Epithelial cell of prostate (primary cell): Measurements from ENCODE around the gene GMPR.
"Not testable (repeated sequence)": the region's sequence is repeated elsewhere in the genome, so short reads cannot be mapped to it uniquely, and the experiment has no call there.

Source experiments
- DNase-seq: peaks from one replicate; pipeline ENCODE4 v3.0.0-alpha.2; 2011; ENCODE audit warnings: low read depth, low spot score
- H3K27ac ChIP-seq: fragments of 450-650 bp; 2 replicates; pipeline ENCODE4 v1.5.1; 2017; ENCODE audit warnings: mild to moderate bottlenecking

The GMPR gene

GRCh38 chr6:16267428-16268263 lies 29.3 kb downstream of the GMPR start:
- H3K27ac ChIP-seq = no peak overlapping the region
- DNase-seq = no peak

- not testable (repeated sequence) for DNase-seq, H3K27ac ChIP-seq
Observed at GRCh38 chr6:16269442-16270070, 31.2 kb downstream of the GMPR start.

- no peak overlapping the region for H3K27ac ChIP-seq
- DNase-seq = no peak
Observed at GRCh38 chr6:16270178-16270794, 31.9 kb downstream of the GMPR start.

GRCh38 chr6:16271428-16271827 lies 33.0 kb downstream of the GMPR start:
- no peak overlapping the region for H3K27ac ChIP-seq
- no peak for DNase-seq

- no peak overlapping the region for H3K27ac ChIP-seq
- no peak for DNase-seq
Observed at GRCh38 chr6:16272201-16272600, 33.8 kb downstream of the GMPR start.

GRCh38 chr6:16273256-16273655 lies 34.9 kb downstream of the GMPR start:
- no peak overlapping the region for H3K27ac ChIP-seq
- no peak for DNase-seq

- no peak for DNase-seq
- no peak overlapping the region for H3K27ac ChIP-seq
Observed at GRCh38 chr6:16274483-16274882, 36.1 kb downstream of the GMPR start.

- no peak for DNase-seq
- no peak overlapping the region for H3K27ac ChIP-seq
Observed at GRCh38 chr6:16274885-16275589, 36.6 kb downstream of the GMPR start.

GRCh38 chr6:16277101-16277981 lies 39.0 kb downstream of the GMPR start:
- H3K27ac ChIP-seq = peak overlapping the region; percentile 7
- DNase-seq = peak; percentile 57

GRCh38 chr6:16278048-16278724 lies 39.8 kb downstream of the GMPR start:
- H3K27ac ChIP-seq = peak overlapping the region; percentile 7
- no peak for DNase-seq

GRCh38 chr6:16278750-16279149 lies 40.4 kb downstream of the GMPR start:
- no peak overlapping the region for H3K27ac ChIP-seq
- DNase-seq = no peak

- DNase-seq = no peak
- no peak overlapping the region for H3K27ac ChIP-seq
Observed at GRCh38 chr6:16279243-16279642, 40.9 kb downstream of the GMPR start.

- DNase-seq = no peak
- H3K27ac ChIP-seq = no peak overlapping the region
Observed at GRCh38 chr6:16282370-16282769, 44.0 kb downstream of the GMPR start.

- H3K27ac ChIP-seq = no peak overlapping the region
- no peak for DNase-seq
Observed at GRCh38 chr6:16284472-16284871, 46.1 kb downstream of the GMPR start.

- DNase-seq = no peak
- no peak overlapping the region for H3K27ac ChIP-seq
Observed at GRCh38 chr6:16285467-16286150, 47.2 kb downstream of the GMPR start.

- DNase-seq = no peak
- no peak overlapping the region for H3K27ac ChIP-seq
Observed at GRCh38 chr6:16286151-16286522, 47.8 kb downstream of the GMPR start.

GRCh38 chr6:16288163-16288562 lies 49.8 kb downstream of the GMPR start:
- no peak overlapping the region for H3K27ac ChIP-seq
- no peak for DNase-seq

GRCh38 chr6:16291739-16292138 lies 53.4 kb downstream of the GMPR start:
- no peak for DNase-seq
- no peak overlapping the region for H3K27ac ChIP-seq

- no peak overlapping the region for H3K27ac ChIP-seq
- DNase-seq = no peak
Observed at GRCh38 chr6:16292432-16292831, 54.0 kb downstream of the GMPR start.
